T-cell (primary cell): Measurements from ENCODE around the gene TMEM151A. TPM values are rescaled to one million over a fixed set of nuclear protein-coding genes. Genes with fewer than 3 reads are reported as not detected.
"Not testable (repeated sequence)": the region's sequence is repeated elsewhere in the genome, so short reads cannot be mapped to it uniquely, and the experiment has no call there.

ENCODE experiments used
- ATAC-seq, 4 experiments: fragments of 200-7000 bp in 3 of 4; fragments of 150-1000 bp in 1 of 4; cut with Tn5 transposase; replicated peaks in 1 of 4; 1 replicate in 3 of 4; 2 replicates in 1 of 4; pipeline ENCODE4 v1.10.0; 2021; ENCODE audit warnings: moderate library complexity in 3 of 4, mild to moderate bottlenecking in 2 of 4, moderate number of reproducible peaks in 1 of 4
- CTCF ChIA-PET, 2 donors: fragments of 300-600 bp; sonication (Branson Sonifier 250); formaldehyde crosslinking; loops; one replicate each; lab custom pipeline; 2022; ENCODE audit warnings: antibody characterized with exemption in 2 of 2; lab: Charles Lee
- POLR2A ChIA-PET, 2 donors: fragments of 300-600 bp; sonication (Branson Sonifier 250); formaldehyde crosslinking; loops; one replicate each; lab custom pipeline; 2022; ENCODE audit warnings: antibody characterized with exemption in 2 of 2; lab: Charles Lee
- DNase-seq, 35 experiments: peaks; one replicate each; pipeline versions ENCODE4 v3.0.0 to v3.0.0-alpha.2; 2013 to 2023
- H3K27ac ChIP-seq: one replicate; pipeline ENCODE4 v1.5.1; 2013; ENCODE audit warnings: low read length
- H3K27me3 ChIP-seq, 2 experiments: replicated peaks in 1 of 2; 1 replicate in 1 of 2; 2 replicates in 1 of 2; pipeline versions ENCODE4 v1.6.1 to v1.7.0; 2013; ENCODE audit warnings: low read length in 1 of 2, mixed read lengths in 1 of 2; ENCODE audit not compliant: control insufficient read depth in 2 of 2, insufficient read depth in 2 of 2; ENCODE audit errors: extremely low read depth in 1 of 2
- H3K36me3 ChIP-seq, 2 donors: 1 replicate in 1 of 2; 2 replicates in 1 of 2; pipeline versions ENCODE4 v1.6.1 to v1.7.0; 2013; ENCODE audit warnings: low read length in 1 of 2; ENCODE audit not compliant: control insufficient read depth in 2 of 2, insufficient read depth in 1 of 2; ENCODE audit errors: extremely low read depth in 1 of 2
- H3K4me1 ChIP-seq, 2 experiments: 1 replicate in 1 of 2; 2 replicates in 1 of 2; pipeline versions ENCODE4 v1.6.1 to v1.7.0; 2013; ENCODE audit warnings: low read length in 2 of 2, mixed read lengths in 1 of 2; ENCODE audit not compliant: insufficient read depth in 2 of 2, control insufficient read depth in 1 of 2; ENCODE audit errors: extremely low read depth in 1 of 2
- H3K4me3 ChIP-seq, 2 donors: 1 replicate in 1 of 2; 2 replicates in 1 of 2; pipeline versions ENCODE4 v1.5.1 to v1.7.0; 2013; ENCODE audit warnings: mild to moderate bottlenecking in 2 of 2, low read length in 1 of 2, moderate library complexity in 1 of 2; ENCODE audit not compliant: control insufficient read depth in 1 of 2; ENCODE audit errors: extremely low read depth in 1 of 2
- H3K9me3 ChIP-seq: 2 replicates; pipeline ENCODE4 v1.7.0; 2013
- H3K27ac Mint-ChIP-seq, 2 donors: one replicate each; pipeline ENCODE4 v1.8.0; 2020 to 2021; ENCODE audit warnings: mild to moderate bottlenecking in 2 of 2, mixed read lengths in 2 of 2
- H3K27me3 Mint-ChIP-seq, 2 donors: one replicate each; pipeline ENCODE4 v1.8.0; 2021 to 2022; ENCODE audit warnings: mixed read lengths in 2 of 2
- H3K36me3 Mint-ChIP-seq: one replicate; pipeline ENCODE4 v1.8.0; 2021; ENCODE audit warnings: mixed read lengths
- H3K4me1 Mint-ChIP-seq, 3 donors: one replicate each; pipeline ENCODE4 v1.8.0; 2020 to 2022; ENCODE audit warnings: mixed read lengths in 3 of 3, mild to moderate bottlenecking in 1 of 3
- H3K4me3 Mint-ChIP-seq, 3 donors: one replicate each; pipeline ENCODE4 v1.8.0; 2020 to 2022; ENCODE audit warnings: mild to moderate bottlenecking in 3 of 3, mixed read lengths in 3 of 3, moderate library complexity in 3 of 3
- H3K9me3 Mint-ChIP-seq, 3 donors: one replicate each; pipeline ENCODE4 v1.8.0; 2020 to 2022; ENCODE audit warnings: mixed read lengths in 3 of 3
- WGBS: methylation state at CpG from one replicate; pipeline ENCODE4 v1.1.5; 2013; ENCODE audit warnings: missing lambda C conversion rate; ENCODE audit not compliant: insufficient coverage; 5-methylcytosine and 5-hydroxymethylcytosine counted together
- total RNA-seq, 35 experiments: library from RNA in 6 of 35; stranded (reverse) in 6 of 35; fragments of 120-200 nt in 1 of 35; gene quantifications; one replicate each; pipeline versions ENCODE4 v1.2.1 to v1.2.4 and lab custom pipeline; 2013 to 2026

TMEM151A gene
- total RNA-seq, 5 donors from 2014 or later (not counting 1 experiment from before 2014, with no cell fraction given) = 0.19 to 0.33 (median 0.23) TPM; not detected in 1

DNA sequence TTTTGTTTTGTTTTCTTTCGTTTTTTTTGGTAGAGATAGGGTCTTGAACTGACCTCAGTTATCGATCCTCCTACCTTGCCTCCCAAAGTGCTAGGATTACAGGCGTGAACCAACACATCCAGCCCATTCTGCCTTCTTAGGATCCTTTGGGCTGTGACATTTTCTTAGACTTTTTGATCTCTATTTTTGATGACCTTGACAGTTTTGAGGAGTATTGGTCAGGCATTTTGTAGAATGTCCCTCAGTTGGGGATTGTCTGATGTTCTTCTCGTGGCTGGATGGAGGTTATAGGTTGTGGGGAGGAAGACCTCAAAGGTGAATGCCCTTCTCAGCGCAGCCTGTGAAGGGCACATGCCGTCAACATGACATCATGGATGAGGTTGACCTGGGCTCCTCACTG lies 42.8 kb upstream of the TMEM151A start:
- ChIA-PET CTCF (no interaction called here), POLR2A (no interaction called here)
- Histone ChIP-seq H3K27ac (no peak overlapping the region), H3K4me1 (no peaks in the 10 kb centered on the region), H3K36me3 (peaks cover 14 to 41% of the 10 kb centered on the region in 2 donors), H3K9me3 (no peaks in the 10 kb centered on the region), H3K4me3 (no peak overlapping the region), H3K27me3 (no peaks in the 10 kb centered on the region)
- H3K9me3 Mint-ChIP-seq = no peaks in the 10 kb centered on the region
- H3K36me3 Mint-ChIP-seq = peaks cover 13% of the 10 kb centered on the region
- no peaks in the 10 kb centered on the region for H3K27me3 Mint-ChIP-seq
- no peak overlapping the region for H3K4me3 Mint-ChIP-seq
- peak overlapping the region; percentile 19 to 69 for H3K27ac Mint-ChIP-seq
- DNase-seq (no peak), ATAC-seq (no peak)
- H3K4me1 Mint-ChIP-seq = peaks cover 7 to 16% (median 9%) of the 10 kb centered on the region in 3 donors
- 100% methylated on average over 2 of the region's 6 CpGs for WGBS

DNA sequence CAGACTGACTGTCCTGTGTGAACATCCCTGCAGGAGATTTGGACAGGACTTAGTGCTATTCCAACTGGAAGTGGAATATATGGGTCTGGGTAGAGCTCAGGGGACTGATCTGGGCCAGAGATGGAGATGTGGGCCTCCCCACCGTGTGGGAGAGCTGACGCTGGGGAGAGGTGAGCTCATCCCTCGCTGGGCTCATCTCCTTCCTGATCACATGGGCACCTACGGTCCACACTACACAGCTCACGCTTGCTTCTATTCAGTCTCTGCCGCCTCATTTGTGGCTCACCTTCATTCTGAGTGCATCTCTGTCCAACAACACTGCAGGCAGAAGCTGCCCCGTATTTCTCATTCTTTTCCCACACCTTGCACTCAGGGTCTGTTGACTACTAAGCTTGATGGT lies 39.9 kb upstream of the TMEM151A start:
- H3K9me3 Mint-ChIP-seq = no peaks in the 10 kb centered on the region
- no peaks in the 10 kb centered on the region for H3K27me3 Mint-ChIP-seq
- peaks cover 5 to 26% of the 10 kb centered on the region in 2 donors for H3K36me3 ChIP-seq
- 87% methylated on average over 3 of the region's 7 CpGs for WGBS
- peak overlapping the region in 1 of 2 donors; percentile 12 for H3K27ac Mint-ChIP-seq
- peaks cover 15 to 25% (median 18%) of the 10 kb centered on the region in 3 donors for H3K4me1 Mint-ChIP-seq
- no peak overlapping the region for H3K4me3 Mint-ChIP-seq
- no peaks in the 10 kb centered on the region for H3K9me3 ChIP-seq
- CTCF ChIA-PET = interaction anchor here in 1 of 2 donors (0.6 kb wide), 1 partner anchor 576 kb away, joined by 8 read pairs; no protein-coding TSS in a partner anchor
- ATAC-seq = no peak
- no peak for DNase-seq
- no peak overlapping the region for H3K4me3 ChIP-seq
- peaks cover 5% of the 10 kb centered on the region for H3K36me3 Mint-ChIP-seq
- no peaks in the 10 kb centered on the region for H3K27me3 ChIP-seq
- no peak overlapping the region for H3K27ac ChIP-seq
- POLR2A ChIA-PET = no interaction called here
- peaks cover 10 to 16% of the 10 kb centered on the region in 2 experiments for H3K4me1 ChIP-seq

DNA sequence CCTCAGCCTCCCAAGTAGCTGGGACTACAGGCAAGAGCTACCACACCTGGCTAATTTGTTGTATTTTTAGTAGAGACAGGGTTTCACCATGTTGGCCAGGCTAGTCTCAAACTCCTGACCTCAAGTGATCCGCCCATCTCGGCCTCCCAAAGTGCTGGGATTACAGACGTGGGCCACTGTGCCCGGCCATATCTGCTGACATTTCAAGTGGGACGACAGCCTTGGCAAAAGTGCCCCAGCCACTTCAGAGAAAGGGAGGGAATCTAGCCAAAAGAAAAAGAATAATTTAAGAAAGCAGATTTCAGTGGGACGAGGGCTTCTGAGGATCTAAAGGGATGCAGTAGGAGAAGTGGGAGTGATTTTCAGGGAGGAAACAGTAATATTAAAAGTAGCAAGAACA lies 38.6 kb upstream of the TMEM151A start:
- H3K4me3 ChIP-seq, POLR2A ChIA-PET, H3K9me3 Mint-ChIP-seq, H3K9me3 ChIP-seq, H3K27me3 ChIP-seq, H3K36me3 Mint-ChIP-seq, CTCF ChIA-PET, H3K4me3 Mint-ChIP-seq, H3K27ac ChIP-seq, ATAC-seq, H3K27me3 Mint-ChIP-seq, DNase-seq: not testable (repeated sequence)
- peak overlapping the region in 1 of 2 donors; percentile 20 for H3K27ac Mint-ChIP-seq
- Histone ChIP-seq H3K4me1 (peaks cover 11 to 23% of the 10 kb centered on the region in 2 experiments), H3K36me3 (peaks cover 5 to 19% of the 10 kb centered on the region in 2 donors)
- 87% methylated on average over 6 of the region's 6 CpGs for WGBS
- peaks cover 18 to 27% (median 21%) of the 10 kb centered on the region in 3 donors for H3K4me1 Mint-ChIP-seq

DNA sequence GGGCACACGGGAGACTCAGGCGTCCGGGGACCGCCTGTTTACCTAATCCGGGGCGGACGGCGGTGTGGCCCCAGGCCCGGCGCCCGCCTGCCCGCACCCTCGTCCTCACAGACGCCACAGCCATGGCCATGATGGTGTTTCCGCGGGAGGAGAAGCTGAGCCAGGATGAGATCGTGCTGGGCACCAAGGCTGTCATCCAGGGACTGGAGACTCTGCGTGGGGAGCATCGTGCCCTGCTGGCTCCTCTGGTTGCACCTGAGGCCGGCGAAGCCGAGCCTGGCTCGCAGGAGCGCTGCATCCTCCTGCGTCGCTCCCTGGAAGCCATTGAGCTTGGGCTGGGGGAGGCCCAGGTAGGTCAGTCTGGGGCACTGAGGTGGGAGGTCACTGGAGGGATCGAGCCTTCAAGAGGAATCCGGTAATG lies 33.2 kb upstream of the TMEM151A start:
- H3K27ac ChIP-seq = peak overlapping the region; percentile 96
- peak overlapping the region; percentile 85 to 89 for H3K4me3 ChIP-seq
- peaks cover 27 to 31% (median 28%) of the 10 kb centered on the region in 3 donors for H3K4me1 Mint-ChIP-seq
- peak overlapping the region; percentile 59 to 80 for H3K27ac Mint-ChIP-seq
- no peak for ATAC-seq
- H3K9me3 ChIP-seq = no peaks in the 10 kb centered on the region
- peaks cover 14 to 38% of the 10 kb centered on the region in 2 experiments for H3K4me1 ChIP-seq
- no peaks in the 10 kb centered on the region for H3K9me3 Mint-ChIP-seq
- WGBS = 4% methylated on average over 26 of the region's 28 CpGs
- H3K4me3 Mint-ChIP-seq = peak overlapping the region; percentile 87 to 94 (median 93)
- peaks cover 11% of the 10 kb centered on the region for H3K36me3 Mint-ChIP-seq
- DNase-seq = no peak
- peaks cover 10 to 38% of the 10 kb centered on the region in 2 donors for H3K36me3 ChIP-seq
- POLR2A ChIA-PET = no interaction called here
- H3K27me3 ChIP-seq = no peaks in the 10 kb centered on the region
- CTCF ChIA-PET = interaction anchor here in 1 of 2 donors (1.0 kb wide), 1 partner anchor 36 kb away, joined by 4 read pairs; no protein-coding TSS in a partner anchor
- H3K27me3 Mint-ChIP-seq = no peaks in the 10 kb centered on the region

DNA sequence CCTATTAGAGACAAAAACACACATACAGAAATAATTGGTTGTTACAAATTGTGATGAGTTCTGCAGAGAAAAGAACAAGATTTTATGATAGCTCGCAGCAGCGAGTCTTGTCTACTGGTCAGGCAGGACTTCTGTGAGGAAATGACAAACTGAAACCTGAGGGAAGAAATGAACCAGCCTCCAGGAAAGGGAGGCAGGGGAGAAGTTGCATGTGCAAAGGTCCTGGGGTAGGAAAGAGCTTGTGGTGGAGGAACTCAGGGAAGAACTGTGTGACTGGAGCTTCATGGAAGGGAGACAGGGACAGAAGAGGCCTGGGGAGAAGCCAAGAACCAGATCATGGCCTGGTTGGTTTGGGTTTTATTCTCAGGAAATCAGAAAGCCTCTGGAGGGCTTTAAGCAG lies 32.5 kb upstream of the TMEM151A start:
- ATAC-seq (no peak), DNase-seq (no peak)
- no peaks in the 10 kb centered on the region for H3K27me3 ChIP-seq
- H3K9me3 Mint-ChIP-seq = no peaks in the 10 kb centered on the region
- ChIA-PET CTCF (interaction anchor here in 1 of 2 donors (0.6 to 1.0 kb wide), 2 partner anchors 37 to 1137 kb away, joined by 3 to 4 read pairs; no protein-coding TSS in a partner anchor), POLR2A (no interaction called here)
- peaks cover 14 to 38% of the 10 kb centered on the region in 2 experiments for H3K4me1 ChIP-seq
- peaks cover 11 to 41% of the 10 kb centered on the region in 2 donors for H3K36me3 ChIP-seq
- H3K36me3 Mint-ChIP-seq = peaks cover 13% of the 10 kb centered on the region
- no peak overlapping the region for H3K27ac ChIP-seq
- H3K4me3 Mint-ChIP-seq = peak overlapping the region in 2 of 3 donors; percentile 17 to 25
- WGBS = 95% methylated on average over 2 of the region's 2 CpGs
- H3K27me3 Mint-ChIP-seq = no peaks in the 10 kb centered on the region
- H3K9me3 ChIP-seq = no peaks in the 10 kb centered on the region
- H3K27ac Mint-ChIP-seq = peak overlapping the region; percentile 41 to 80
- H3K4me1 Mint-ChIP-seq = peaks cover 26 to 31% (median 26%) of the 10 kb centered on the region in 3 donors
- no peak overlapping the region for H3K4me3 ChIP-seq

DNA sequence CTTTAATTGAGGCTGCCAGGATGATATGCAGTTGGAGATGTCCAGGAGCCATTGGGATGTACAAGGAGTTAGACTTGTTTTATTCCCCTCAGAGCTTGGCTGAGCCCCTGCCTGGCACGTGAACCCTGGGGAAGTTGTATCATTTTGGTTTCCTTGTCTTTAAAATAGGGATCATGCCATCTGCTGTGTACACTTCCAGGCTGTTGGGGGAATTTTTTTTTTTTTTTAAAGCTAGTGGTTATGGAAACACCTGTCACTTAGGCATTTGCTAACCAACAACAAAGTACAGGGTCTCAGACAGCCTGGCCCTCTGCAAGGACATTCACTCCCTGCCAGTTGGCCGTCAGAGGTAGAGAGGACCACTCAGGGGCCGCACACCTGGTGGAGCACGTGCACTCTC lies 31.7 kb upstream of the TMEM151A start:
- Mint-ChIP-seq H3K36me3 (peaks cover 14% of the 10 kb centered on the region), H3K4me1 (peaks cover 26 to 31% (median 26%) of the 10 kb centered on the region in 3 donors), H3K27ac (peak overlapping the region in 1 of 2 donors; percentile 80), H3K9me3 (no peaks in the 10 kb centered on the region), H3K4me3 (no peak overlapping the region), H3K27me3 (no peaks in the 10 kb centered on the region)
- ChIA-PET CTCF (interaction anchor here (0.6 kb wide), 4 partner anchors 54 to 1449 kb away, joined by 3 read pairs; no protein-coding TSS in a partner anchor), POLR2A (interaction anchor here (0.5 to 0.6 kb wide), 4 partner anchors 17 to 205 kb away, joined by 3 to 7 read pairs (median 4); partner anchors contain the start of gene BRMS1 (in 1 of the 2))
- Histone ChIP-seq H3K36me3 (peaks cover 19 to 44% of the 10 kb centered on the region in 2 donors), H3K4me3 (no peak overlapping the region), H3K4me1 (peaks cover 14 to 37% of the 10 kb centered on the region in 2 experiments), H3K27ac (no peak overlapping the region), H3K9me3 (no peaks in the 10 kb centered on the region), H3K27me3 (no peaks in the 10 kb centered on the region)
- WGBS = 95% methylated on average over 3 of the region's 4 CpGs
- ATAC-seq = no peak
- no peak for DNase-seq
